22Rv1 (cell line): Measurements from ENCODE around the gene CDH24.

Experiments used
- ZFX ChIP-seq: fragments of 450-650 bp; IDR thresholded peaks from 2 replicates; pipeline ENCODE4 v1.6.1; 2017; ENCODE audit warnings: antibody characterized with exemption, borderline replicate concordance
- TF ChIP-seq, protein P1 (sequence below): fragments of 450-650 bp; IDR thresholded peaks from 2 replicates; pipeline ENCODE4 v1.5.1; 2017; ENCODE audit warnings: mild to moderate bottlenecking

GRCh38 chr14:23095196-23096108 is 38.1 kb upstream of the CDH24 start, which contains the start of gene C14orf119:
- TF ChIP-seq, protein P1, sequence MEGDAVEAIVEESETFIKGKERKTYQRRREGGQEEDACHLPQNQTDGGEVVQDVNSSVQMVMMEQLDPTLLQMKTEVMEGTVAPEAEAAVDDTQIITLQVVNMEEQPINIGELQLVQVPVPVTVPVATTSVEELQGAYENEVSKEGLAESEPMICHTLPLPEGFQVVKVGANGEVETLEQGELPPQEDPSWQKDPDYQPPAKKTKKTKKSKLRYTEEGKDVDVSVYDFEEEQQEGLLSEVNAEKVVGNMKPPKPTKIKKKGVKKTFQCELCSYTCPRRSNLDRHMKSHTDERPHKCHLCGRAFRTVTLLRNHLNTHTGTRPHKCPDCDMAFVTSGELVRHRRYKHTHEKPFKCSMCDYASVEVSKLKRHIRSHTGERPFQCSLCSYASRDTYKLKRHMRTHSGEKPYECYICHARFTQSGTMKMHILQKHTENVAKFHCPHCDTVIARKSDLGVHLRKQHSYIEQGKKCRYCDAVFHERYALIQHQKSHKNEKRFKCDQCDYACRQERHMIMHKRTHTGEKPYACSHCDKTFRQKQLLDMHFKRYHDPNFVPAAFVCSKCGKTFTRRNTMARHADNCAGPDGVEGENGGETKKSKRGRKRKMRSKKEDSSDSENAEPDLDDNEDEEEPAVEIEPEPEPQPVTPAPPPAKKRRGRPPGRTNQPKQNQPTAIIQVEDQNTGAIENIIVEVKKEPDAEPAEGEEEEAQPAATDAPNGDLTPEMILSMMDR: no peak
- TF ChIP-seq ZFX: no peak
